CD14-positive monocyte (primary cell): ENCODE measurements around the gene BLOC1S4. TPM values are rescaled to one million over a fixed set of nuclear protein-coding genes. Genes with fewer than 3 reads are reported as not detected.

Experiments used
- DNase-seq, 3 donors: peaks; one replicate each; pipeline ENCODE4 v3.0.0-alpha.2; 2011 to 2022
- H2AFZ ChIP-seq: 2 replicates; pipeline ENCODE4 v1.6.0; 2012; ENCODE audit warnings: mild to moderate bottlenecking, low read depth, low read length, inconsistent platforms; ENCODE audit not compliant: insufficient read depth, poor library complexity, severe bottlenecking
- H3K27ac ChIP-seq, 2 donors: 1 replicate in 1 of 2; 2 replicates in 1 of 2; pipeline ENCODE4 v1.5.1; 2012 to 2013; ENCODE audit warnings: low read length in 2 of 2, control low read depth in 1 of 2, inconsistent platforms in 1 of 2, low read depth in 1 of 2, mild to moderate bottlenecking in 1 of 2
- H3K27me3 ChIP-seq, 2 donors: one replicate each; pipeline versions ENCODE4 v1.6.0 to v1.6.1; 2011 to 2013; ENCODE audit warnings: low read length in 2 of 2; ENCODE audit not compliant: control insufficient read depth in 2 of 2, insufficient read depth in 2 of 2
- H3K36me3 ChIP-seq, 2 donors: replicated peaks in 1 of 2; 1 replicate in 1 of 2; 2 replicates in 1 of 2; pipeline versions ENCODE4 v1.5.1 to v1.6.1; 2012 to 2013; ENCODE audit warnings: low read length in 2 of 2, control low read depth in 1 of 2, inconsistent platforms in 1 of 2, mild to moderate bottlenecking in 1 of 2; ENCODE audit not compliant: insufficient read depth in 2 of 2, control insufficient read depth in 1 of 2
- H3K4me1 ChIP-seq, 2 donors: 1 replicate in 1 of 2; 2 replicates in 1 of 2; pipeline versions ENCODE4 v1.5.1 to v1.6.1; 2012 to 2013; ENCODE audit warnings: low read length in 2 of 2, control low read depth in 1 of 2, inconsistent platforms in 1 of 2, mild to moderate bottlenecking in 1 of 2, moderate library complexity in 1 of 2; ENCODE audit not compliant: insufficient read depth in 2 of 2, control insufficient read depth in 1 of 2
- H3K4me2 ChIP-seq: replicated peaks from 2 replicates; pipeline ENCODE3; 2012; ENCODE audit warnings: low read length, moderate library complexity, mild to moderate bottlenecking; ENCODE audit not compliant: poor library complexity, severe bottlenecking; ENCODE audit errors: extremely low read depth
- H3K4me3 ChIP-seq, 3 experiments: fragments of 200-600 bp in 1 of 3; sonication (generic) in 1 of 3; replicated peaks in 1 of 3; 1 replicate in 2 of 3; 2 replicates in 1 of 3; pipeline ENCODE4 v1.5.1; 2011 to 2013; ENCODE audit warnings: low read length in 3 of 3, mild to moderate bottlenecking in 3 of 3, control low read depth in 2 of 3, low read depth in 2 of 3, inconsistent platforms in 1 of 3, moderate library complexity in 1 of 3
- H3K79me2 ChIP-seq: 2 replicates; pipeline ENCODE4 v1.6.0; 2012; ENCODE audit warnings: mild to moderate bottlenecking, control low read depth, inconsistent platforms, low read length, moderate library complexity; ENCODE audit not compliant: insufficient read depth
- H3K9ac ChIP-seq: 2 replicates; pipeline ENCODE4 v1.6.0; 2017; ENCODE audit warnings: low read length, mild to moderate bottlenecking; ENCODE audit not compliant: insufficient read depth, poor library complexity, severe bottlenecking
- H3K9me3 ChIP-seq, 2 donors: replicated peaks in 1 of 2; 1 replicate in 1 of 2; 2 replicates in 1 of 2; pipeline versions ENCODE4 v1.5.1 to v1.6.1; 2012 to 2013; ENCODE audit warnings: low read length in 2 of 2, control low read depth in 1 of 2; ENCODE audit not compliant: control insufficient read depth in 1 of 2, insufficient read depth in 1 of 2
- H4K20me1 ChIP-seq: 2 replicates; pipeline ENCODE4 v1.6.0; 2012; ENCODE audit warnings: mild to moderate bottlenecking, low read length, control low read depth, moderate library complexity; ENCODE audit not compliant: insufficient read depth
- H3K27ac Mint-ChIP-seq, 7 donors: one replicate each; pipeline ENCODE4 v1.8.0; 2020; ENCODE audit warnings: mild to moderate bottlenecking in 7 of 7, mixed read lengths in 7 of 7, moderate library complexity in 6 of 7, inconsistent platforms in 2 of 7
- H3K27me3 Mint-ChIP-seq, 3 donors: one replicate each; pipeline ENCODE4 v1.8.0; 2021 to 2022; ENCODE audit warnings: low read depth in 3 of 3, mild to moderate bottlenecking in 3 of 3, mixed read lengths in 3 of 3, moderate library complexity in 3 of 3, inconsistent platforms in 1 of 3
- H3K36me3 Mint-ChIP-seq, 2 donors: one replicate each; pipeline ENCODE4 v1.8.0; 2020; ENCODE audit warnings: mixed read lengths in 2 of 2, inconsistent platforms in 1 of 2, mild to moderate bottlenecking in 1 of 2
- H3K4me1 Mint-ChIP-seq: one replicate; pipeline ENCODE4 v1.8.0; 2020; ENCODE audit warnings: mild to moderate bottlenecking, mixed read lengths
- H3K4me3 Mint-ChIP-seq, 2 donors: one replicate each; pipeline ENCODE4 v1.8.0; 2020; ENCODE audit warnings: mild to moderate bottlenecking in 2 of 2, mixed read lengths in 2 of 2, moderate library complexity in 1 of 2
- H3K9me3 Mint-ChIP-seq, 7 donors: one replicate each; pipeline ENCODE4 v1.8.0; 2020 to 2022; ENCODE audit warnings: mixed read lengths in 7 of 7, mild to moderate bottlenecking in 6 of 7, moderate library complexity in 6 of 7, inconsistent platforms in 2 of 7
- WGBS: methylation state at CpG from one replicate; pipeline ENCODE4 v1.1.5; 2013; ENCODE audit warnings: missing lambda C conversion rate; ENCODE audit not compliant: insufficient coverage; 5-methylcytosine and 5-hydroxymethylcytosine counted together
- intact Hi-C, 2 donors: fragments of 100-400 bp; cut with micrococcal nuclease; formaldehyde crosslinking; loops; one replicate each; pipeline versions ENCODE4 v1.15.0 to v1.15.1; 2023
- polyA plus RNA-seq, 3 donors: library from polyadenylated mRNA; depleted of rRNA in 1 of 3; unstranded in 2 of 3; stranded (reverse) in 1 of 3; fragments of 300-500 nt in 2 of 3; fragments of >200 nt in 1 of 3; fragmentation: Illumina TruSeq in 2 of 3; gene quantifications; 1 replicate in 2 of 3; 2 replicates in 1 of 3; pipeline ENCODE4 v1.2.3, GENCODE V29; 2012 to 2021
- TF ChIP-seq, protein P1 (sequence below): fragments of 200-600 bp; IDR thresholded peaks from one replicate; pipeline ENCODE4 v1.8.0; 2022; ENCODE audit warnings: antibody characterized with exemption, mild to moderate bottlenecking

Gene BLOC1S4
- polyA plus RNA-seq, 3 donors, result 6.7 to 30.9 (median 20.1) TPM

GRCh38 chr4:6733358-6734164 is 17.6 kb downstream of the BLOC1S4 start:
- Mint-ChIP-seq H3K4me1 (peaks cover 8% of the 10 kb centered on the region), H3K27ac (no peak overlapping the region), H3K36me3 (no peaks in the 10 kb centered on the region), H3K9me3 (peaks cover 0 to 4% (median 0%) of the 10 kb centered on the region in 7 donors), H3K4me3 (peak overlapping the region in 1 of 2 donors; percentile 31), H3K27me3 (peaks cover 2 to 37% (median 8%) of the 10 kb centered on the region in 3 donors)
- Histone ChIP-seq H3K79me2 (no peaks in the 10 kb centered on the region), H3K9ac (no peak overlapping the region), H3K27me3 (no peaks in the 10 kb centered on the region), H3K4me2 (no peak overlapping the region), H2AFZ (no peak overlapping the region), H3K36me3 (no peaks in the 10 kb centered on the region), H3K4me1 (peaks cover 10 to 13% of the 10 kb centered on the region in 2 donors), H3K4me3 (no peak overlapping the region), H3K9me3 (no peaks in the 10 kb centered on the region), H4K20me1 (no peaks in the 10 kb centered on the region), H3K27ac (no peak overlapping the region)
- intact Hi-C loops, result no loop called here
- TF ChIP-seq, protein P1, sequence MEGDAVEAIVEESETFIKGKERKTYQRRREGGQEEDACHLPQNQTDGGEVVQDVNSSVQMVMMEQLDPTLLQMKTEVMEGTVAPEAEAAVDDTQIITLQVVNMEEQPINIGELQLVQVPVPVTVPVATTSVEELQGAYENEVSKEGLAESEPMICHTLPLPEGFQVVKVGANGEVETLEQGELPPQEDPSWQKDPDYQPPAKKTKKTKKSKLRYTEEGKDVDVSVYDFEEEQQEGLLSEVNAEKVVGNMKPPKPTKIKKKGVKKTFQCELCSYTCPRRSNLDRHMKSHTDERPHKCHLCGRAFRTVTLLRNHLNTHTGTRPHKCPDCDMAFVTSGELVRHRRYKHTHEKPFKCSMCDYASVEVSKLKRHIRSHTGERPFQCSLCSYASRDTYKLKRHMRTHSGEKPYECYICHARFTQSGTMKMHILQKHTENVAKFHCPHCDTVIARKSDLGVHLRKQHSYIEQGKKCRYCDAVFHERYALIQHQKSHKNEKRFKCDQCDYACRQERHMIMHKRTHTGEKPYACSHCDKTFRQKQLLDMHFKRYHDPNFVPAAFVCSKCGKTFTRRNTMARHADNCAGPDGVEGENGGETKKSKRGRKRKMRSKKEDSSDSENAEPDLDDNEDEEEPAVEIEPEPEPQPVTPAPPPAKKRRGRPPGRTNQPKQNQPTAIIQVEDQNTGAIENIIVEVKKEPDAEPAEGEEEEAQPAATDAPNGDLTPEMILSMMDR, result no peak
- WGBS, result 96% methylated on average over 24 of the region's 27 CpGs
- DNase-seq, result no peak

DNA sequence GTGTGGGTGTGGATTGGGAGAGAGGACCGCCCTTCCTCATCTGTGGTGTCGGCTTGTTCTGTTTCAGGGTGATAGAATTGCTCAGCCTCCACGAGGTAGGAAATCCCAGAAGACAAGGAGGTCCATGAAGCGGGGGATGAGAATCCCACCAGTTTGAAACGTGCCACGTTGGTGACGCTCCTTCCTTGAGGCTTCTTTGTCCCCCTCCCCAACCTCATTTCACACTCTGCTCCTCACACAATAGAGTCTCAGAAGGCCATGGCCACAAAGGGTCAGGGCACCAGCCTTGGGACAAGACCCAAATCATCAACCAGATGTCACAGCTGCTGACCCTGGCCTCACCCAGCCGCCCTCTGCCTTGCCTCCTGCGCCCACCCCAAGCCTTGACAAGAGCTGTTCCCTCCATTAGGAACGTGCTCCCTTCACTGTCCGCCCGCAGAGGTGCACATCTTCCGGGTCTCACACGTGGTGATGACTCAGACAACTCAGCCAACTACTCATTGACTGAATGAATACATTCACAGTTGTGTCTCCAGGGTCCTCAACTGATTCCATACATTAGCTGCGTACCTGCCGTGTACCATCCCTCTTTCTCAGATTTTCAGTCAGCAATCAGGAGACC is 18.3 kb downstream of the BLOC1S4 start:
- H3K4me1 ChIP-seq, result peaks cover 10 to 13% of the 10 kb centered on the region in 2 donors
- Mint-ChIP-seq H3K4me1 (peaks cover 8% of the 10 kb centered on the region), H3K9me3 (peaks cover 0 to 4% (median 0%) of the 10 kb centered on the region in 7 donors), H3K27me3 (peaks cover 6 to 37% (median 12%) of the 10 kb centered on the region in 3 donors), H3K4me3 (peak overlapping the region in 1 of 2 donors; percentile 31), H3K36me3 (no peaks in the 10 kb centered on the region), H3K27ac (no peak overlapping the region)
- no peaks in the 10 kb centered on the region for H3K9me3 ChIP-seq
- no peaks in the 10 kb centered on the region for H3K36me3 ChIP-seq
- no peak for DNase-seq
- H4K20me1 ChIP-seq, result no peaks in the 10 kb centered on the region
- no peaks in the 10 kb centered on the region for H3K27me3 ChIP-seq
- H2AFZ ChIP-seq, result no peak overlapping the region
- TF ChIP-seq, protein P1, result no peak
- H3K4me3 ChIP-seq, result no peak overlapping the region
- no peak overlapping the region for H3K4me2 ChIP-seq
- H3K27ac ChIP-seq, result no peak overlapping the region
- WGBS, result 89% methylated on average over 11 of the region's 16 CpGs
- no peaks in the 10 kb centered on the region for H3K79me2 ChIP-seq
- no peak overlapping the region for H3K9ac ChIP-seq
- intact Hi-C loops, result no loop called here
